Omental fat pad (tissue), 4 donors: ENCODE results near the gene CDK4. TPM values are rescaled to one million over a fixed set of nuclear protein-coding genes. Genes with fewer than 3 reads are reported as not detected.
"Not testable (repeated sequence)": the region's sequence is repeated elsewhere in the genome, so short reads cannot be mapped to it uniquely, and the experiment has no call there.

Experiments
- ATAC-seq: fragments of 150-250 bp; one replicate; pipeline ENCODE4 v1.9.1; 2016; ENCODE audit warnings: mild to moderate bottlenecking, moderate library complexity; ENCODE audit not compliant: low FRiP score
- DNase-seq: peaks from one replicate; pipeline ENCODE4 v3.0.0-alpha.2; 2019; ENCODE audit warnings: low spot score
- total RNA-seq, 4 donors: library from RNA; depleted of rRNA; stranded (reverse); fragments of >200 nt; gene quantifications; one replicate each; pipeline ENCODE4 v1.1.0, GENCODE V29; 2016
- TF ChIP-seq, protein P1 (sequence below), 3 donors: fragments of 450-650 bp; IDR thresholded peaks; one replicate each; pipeline ENCODE4 v1.5.1; 2016 to 2017; ENCODE audit warnings: antibody characterized with exemption in 3 of 3, mild to moderate bottlenecking in 3 of 3, moderate library complexity in 2 of 3

Gene CDK4
- total RNA-seq, 4 donors from 2014 or later: 81.9 to 96.2 (median 89.0) TPM

DNA sequence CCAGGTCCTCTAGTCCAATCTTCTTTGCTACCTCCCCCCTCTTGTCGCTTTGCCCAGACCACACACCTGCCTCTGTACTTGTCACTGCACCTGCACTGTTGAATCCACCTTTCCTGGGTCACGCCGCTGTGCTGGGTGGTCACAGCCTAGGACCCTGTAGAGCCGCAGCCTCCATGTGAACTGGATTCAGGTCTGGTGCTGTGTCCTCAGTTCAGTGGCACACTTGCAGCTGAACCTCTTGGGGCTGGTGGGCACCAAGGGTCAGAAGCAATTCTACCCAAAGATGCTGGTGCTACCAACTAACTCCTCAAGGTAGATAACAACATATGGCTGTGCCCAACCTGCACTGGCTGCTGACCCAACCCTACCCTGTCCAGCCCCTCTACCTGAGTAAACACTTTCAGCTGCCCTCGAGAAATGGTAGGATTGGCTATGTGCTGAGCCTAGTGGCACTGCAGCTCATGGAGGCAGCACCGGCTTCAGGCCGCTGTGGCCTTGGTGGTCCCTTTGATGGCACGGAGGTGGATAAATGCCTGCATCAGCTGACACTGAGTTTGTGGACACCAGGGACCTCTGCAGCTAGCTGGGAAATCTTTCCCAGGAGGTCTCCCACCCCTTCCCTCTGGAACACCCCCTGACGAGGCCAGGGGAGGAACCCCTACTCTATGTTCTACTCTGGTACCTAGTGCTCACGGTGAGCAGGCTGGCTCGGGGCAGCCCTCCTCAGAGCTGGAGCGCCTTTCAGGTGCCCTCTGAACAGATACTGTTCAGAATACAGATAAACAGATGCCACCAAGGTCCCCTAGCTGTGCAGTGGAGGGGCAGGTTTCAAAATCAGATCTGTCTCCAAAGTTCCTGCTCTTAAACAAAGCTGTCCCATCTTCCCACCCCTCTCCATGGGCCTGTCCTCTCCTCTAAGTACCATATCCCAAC, 27.8 kb downstream of the CDK4 start:
- DNase-seq (no peak), ATAC-seq (no peak)
- TF ChIP-seq, protein P1, sequence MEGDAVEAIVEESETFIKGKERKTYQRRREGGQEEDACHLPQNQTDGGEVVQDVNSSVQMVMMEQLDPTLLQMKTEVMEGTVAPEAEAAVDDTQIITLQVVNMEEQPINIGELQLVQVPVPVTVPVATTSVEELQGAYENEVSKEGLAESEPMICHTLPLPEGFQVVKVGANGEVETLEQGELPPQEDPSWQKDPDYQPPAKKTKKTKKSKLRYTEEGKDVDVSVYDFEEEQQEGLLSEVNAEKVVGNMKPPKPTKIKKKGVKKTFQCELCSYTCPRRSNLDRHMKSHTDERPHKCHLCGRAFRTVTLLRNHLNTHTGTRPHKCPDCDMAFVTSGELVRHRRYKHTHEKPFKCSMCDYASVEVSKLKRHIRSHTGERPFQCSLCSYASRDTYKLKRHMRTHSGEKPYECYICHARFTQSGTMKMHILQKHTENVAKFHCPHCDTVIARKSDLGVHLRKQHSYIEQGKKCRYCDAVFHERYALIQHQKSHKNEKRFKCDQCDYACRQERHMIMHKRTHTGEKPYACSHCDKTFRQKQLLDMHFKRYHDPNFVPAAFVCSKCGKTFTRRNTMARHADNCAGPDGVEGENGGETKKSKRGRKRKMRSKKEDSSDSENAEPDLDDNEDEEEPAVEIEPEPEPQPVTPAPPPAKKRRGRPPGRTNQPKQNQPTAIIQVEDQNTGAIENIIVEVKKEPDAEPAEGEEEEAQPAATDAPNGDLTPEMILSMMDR (IDR thresholded peaks at IDR 0.05): no peak

DNA sequence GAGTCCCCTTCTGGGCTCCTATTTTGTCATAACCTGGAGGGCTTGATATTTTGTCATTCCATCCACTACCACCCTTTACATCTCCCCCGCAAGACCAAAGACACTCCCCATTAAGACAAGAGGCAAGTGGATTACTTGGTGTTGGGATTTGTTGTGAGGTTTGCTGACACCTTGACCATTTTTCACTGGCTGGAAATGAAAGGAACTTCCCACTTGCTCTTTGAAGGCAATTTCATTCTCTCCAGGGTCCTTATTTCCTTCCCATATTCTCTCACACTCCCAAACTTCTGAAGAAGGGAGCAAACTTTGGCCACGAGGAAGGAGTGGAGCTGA, 28.5 kb downstream of the CDK4 start:
- ATAC-seq (no peak), DNase-seq (no peak)
- TF ChIP-seq, protein P1 (IDR thresholded peaks at IDR 0.05): no peak

DNA sequence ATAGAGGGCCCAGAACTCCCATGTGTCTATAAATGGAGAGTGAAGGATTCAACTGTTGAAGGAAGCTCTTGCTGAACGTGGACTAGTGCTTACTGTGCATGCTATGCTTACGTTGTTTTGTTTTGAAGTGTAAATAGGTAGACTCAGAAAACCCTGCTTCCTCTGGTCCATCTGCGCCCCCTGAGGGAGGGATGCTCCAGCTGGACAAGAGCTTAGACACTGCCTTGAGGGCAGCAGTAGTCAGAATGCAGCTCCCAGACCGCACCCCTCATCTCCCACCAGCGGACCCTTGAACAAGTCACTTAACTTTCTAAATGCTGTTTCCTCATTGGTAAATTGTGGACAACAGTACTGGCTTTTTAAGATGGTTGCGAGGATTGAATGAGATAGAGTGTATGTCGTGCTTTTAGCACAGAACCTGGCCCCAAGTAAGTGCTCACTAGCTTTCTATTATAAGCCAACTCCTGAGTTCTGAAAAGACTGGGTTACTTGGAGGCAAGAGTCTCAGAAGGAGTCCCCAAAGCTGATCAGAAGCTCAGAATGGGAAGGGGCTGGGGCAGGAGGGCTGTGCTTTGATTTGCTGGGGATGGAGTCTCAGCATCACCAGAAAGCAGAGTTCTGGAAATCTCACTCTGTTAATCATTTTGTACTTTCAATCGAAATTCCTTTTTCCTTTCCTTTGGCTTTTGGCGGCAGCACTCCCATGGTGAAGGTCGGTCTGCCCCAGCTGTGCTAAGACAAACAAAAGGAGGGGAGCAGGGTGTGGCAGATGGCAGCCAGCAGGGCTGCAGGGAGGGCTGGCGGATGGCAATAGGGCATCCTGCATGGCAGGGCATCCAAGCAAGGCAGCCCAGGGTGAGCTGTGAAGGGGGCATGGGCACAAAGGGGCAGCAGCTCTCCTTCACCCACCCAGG, 29.1 kb downstream of the CDK4 start:
- DNase-seq: no peak
- TF ChIP-seq, protein P1 (IDR thresholded peaks at IDR 0.05): no peak
- no peak for ATAC-seq

DNA sequence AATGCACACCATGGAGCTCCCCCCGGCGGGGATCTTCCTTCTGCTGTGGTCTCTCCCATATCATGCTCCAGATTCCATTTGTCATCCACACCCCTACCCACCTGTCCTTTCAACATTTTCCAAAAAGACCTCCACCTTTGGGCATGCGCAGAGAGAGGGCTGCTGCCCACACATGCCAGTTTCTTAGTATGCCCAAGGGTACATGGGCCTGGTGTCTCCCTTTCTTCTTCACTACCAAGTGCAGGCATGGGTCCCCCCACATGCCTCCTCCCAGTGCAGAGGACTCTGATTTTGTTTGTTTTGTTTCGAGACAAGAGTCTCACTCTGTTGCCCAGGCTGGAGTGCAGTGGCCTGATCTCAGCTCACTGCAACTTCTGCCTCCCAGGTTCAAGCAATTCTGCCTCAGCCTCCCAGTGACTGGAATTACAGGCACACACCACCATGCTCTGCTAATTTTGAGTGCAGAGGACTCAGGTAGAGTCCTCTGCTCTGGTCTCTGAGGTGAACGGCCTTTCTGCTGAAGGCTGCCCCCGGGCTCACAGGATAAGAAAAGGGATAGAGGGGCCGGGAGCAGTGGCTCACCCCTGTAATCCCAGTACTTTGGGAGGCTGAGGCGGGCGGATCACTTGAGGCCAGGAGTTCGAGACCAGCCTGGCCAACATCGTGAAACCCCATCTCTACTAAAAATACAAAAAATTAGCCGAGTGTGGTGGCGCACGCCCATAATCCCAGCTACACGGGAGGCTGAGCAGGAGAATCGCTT, 30.1 kb downstream of the CDK4 start:
- not testable (repeated sequence) for DNase-seq, ATAC-seq

DNA sequence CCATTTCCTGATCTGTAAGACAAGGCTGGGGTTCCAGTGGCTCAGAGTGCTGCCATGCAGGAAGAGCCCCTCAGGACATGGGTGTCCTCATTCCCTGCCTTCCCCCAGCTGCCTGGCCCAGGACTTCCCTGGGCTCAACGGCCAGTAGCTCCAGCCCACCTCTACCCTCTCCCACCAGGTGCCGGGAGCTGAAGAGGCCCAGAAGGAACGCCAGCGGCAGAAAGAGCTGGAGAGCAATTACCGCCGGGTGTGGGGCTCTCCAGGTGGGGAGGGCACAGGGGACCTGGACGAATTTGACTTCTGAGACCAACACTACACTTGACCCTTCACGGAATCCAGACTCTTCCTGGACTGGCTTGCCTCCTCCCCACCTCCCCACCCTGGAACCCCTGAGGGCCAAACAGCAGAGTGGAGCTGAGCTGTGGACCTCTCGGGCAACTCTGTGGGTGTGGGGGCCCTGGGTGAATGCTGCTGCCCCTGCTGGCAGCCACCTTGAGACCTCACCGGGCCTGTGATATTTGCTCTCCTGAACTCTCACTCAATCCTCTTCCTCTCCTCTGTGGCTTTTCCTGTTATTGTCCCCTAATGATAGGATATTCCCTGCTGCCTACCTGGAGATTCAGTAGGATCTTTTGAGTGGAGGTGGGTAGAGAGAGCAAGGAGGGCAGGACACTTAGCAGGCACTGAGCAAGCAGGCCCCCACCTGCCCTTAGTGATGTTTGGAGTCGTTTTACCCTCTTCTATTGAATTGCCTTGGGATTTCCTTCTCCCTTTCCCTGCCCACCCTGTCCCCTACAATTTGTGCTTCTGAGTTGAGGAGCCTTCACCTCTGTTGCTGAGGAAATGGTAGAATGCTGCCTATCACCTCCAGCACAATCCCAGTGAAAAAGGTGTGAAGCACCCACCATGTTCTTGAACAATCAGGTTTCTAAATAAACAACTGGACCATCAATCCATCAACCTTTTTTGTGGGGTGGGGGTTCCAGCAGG, 31.2 kb downstream of the CDK4 start:
- ATAC-seq: no peak
- no peak for DNase-seq
- TF ChIP-seq, protein P1 (IDR thresholded peaks at IDR 0.05): no peak

DNA sequence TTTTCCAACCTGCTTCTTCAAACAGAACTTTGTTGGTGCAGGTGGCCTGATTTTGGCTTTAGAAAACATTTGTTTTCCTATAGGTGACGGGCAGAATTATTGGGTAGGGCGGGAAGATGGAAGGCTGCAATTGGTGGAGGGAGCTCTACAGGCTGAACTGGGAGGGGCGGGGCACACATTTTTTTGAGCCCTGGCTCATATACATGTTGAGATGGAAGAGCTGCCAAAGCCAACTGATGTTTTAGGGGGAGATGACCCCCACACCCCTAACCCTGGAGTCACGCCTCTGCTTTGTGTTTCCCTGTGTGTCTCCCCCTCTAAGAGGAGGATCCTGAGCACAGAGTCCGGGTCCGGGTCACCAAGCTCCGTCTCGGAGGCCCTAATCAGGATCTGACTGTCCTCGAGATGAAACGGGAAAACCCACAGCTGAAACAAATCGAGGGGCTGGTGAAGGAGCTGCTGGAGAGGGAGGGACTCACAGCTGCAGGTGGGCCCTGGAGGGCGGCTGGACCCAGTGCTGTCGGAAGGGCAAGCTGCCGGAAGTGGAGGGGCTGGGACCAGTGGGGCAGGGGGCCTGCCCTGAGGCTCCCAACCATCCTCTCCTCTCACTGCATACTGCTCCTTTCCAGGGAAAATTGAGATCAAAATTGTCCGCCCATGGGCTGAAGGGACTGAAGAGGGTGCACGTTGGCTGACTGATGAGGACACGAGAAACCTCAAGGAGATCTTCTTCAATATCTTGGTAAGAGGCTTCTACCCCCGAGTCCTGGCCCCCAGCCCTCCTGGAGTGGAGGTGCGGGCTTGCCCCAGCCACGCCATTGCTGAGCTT, 32.1 kb downstream of the CDK4 start:
- TF ChIP-seq, protein P1 (IDR thresholded peaks at IDR 0.05): no peak
- DNase-seq (no peak), ATAC-seq (no peak)
